ENCODE results near the gene RAB31.

DNA sequence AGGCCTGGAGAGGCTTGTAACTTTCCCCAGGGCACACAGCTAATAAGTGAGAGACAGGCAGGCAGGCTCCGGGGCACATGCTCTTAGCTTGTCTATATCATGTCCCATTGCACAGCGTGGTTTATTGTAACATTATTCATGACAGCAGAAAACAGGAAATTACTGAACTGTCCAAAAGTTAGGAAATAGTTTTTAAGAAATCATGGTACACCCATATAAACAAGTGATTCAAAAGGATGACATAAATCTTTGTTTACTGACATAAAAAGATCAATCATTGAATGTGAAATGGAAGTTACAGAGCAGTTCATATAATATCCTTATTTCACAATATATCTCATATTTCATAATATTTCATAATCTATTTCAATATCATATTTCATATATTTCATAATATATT is 143.4 kb downstream of the RAB31 start:
- TF ChIP-seq, protein P1, sequence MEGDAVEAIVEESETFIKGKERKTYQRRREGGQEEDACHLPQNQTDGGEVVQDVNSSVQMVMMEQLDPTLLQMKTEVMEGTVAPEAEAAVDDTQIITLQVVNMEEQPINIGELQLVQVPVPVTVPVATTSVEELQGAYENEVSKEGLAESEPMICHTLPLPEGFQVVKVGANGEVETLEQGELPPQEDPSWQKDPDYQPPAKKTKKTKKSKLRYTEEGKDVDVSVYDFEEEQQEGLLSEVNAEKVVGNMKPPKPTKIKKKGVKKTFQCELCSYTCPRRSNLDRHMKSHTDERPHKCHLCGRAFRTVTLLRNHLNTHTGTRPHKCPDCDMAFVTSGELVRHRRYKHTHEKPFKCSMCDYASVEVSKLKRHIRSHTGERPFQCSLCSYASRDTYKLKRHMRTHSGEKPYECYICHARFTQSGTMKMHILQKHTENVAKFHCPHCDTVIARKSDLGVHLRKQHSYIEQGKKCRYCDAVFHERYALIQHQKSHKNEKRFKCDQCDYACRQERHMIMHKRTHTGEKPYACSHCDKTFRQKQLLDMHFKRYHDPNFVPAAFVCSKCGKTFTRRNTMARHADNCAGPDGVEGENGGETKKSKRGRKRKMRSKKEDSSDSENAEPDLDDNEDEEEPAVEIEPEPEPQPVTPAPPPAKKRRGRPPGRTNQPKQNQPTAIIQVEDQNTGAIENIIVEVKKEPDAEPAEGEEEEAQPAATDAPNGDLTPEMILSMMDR (IDR thresholded peaks at IDR 0.05) = no peak
- no peak for TF ChIP-seq POLR2A (IDR thresholded peaks at IDR 0.05)

Data from breast epithelium (tissue), 3 donors.